Raji (cell line): ENCODE measurements around the gene EMC8.

ENCODE experiments used
- POLR2A ChIP-seq: IDR thresholded peaks from 2 replicates; pipeline ENCODE4 v1.6.1; 2011; ENCODE audit warnings: low read depth, low read length, control low read depth; ENCODE audit not compliant: insufficient read depth

Gene EMC8

GRCh38 chr16:85746460-85747215 lies 52.7 kb downstream of the EMC8 start:
- TF ChIP-seq POLR2A = no peak

- no peak for TF ChIP-seq POLR2A
Observed at GRCh38 chr16:85738923-85739715, 60.2 kb downstream of the EMC8 start.

GRCh38 chr16:85736921-85737320 lies 62.4 kb downstream of the EMC8 start:
- TF ChIP-seq POLR2A = no peak

GRCh38 chr16:85735946-85736345 lies 63.4 kb downstream of the EMC8 start:
- no peak for TF ChIP-seq POLR2A

- no peak for TF ChIP-seq POLR2A
Observed at GRCh38 chr16:85735225-85735635, 64.1 kb downstream of the EMC8 start.

- TF ChIP-seq POLR2A = no peak
Observed at GRCh38 chr16:85734311-85735017, 64.9 kb downstream of the EMC8 start.

- no peak for TF ChIP-seq POLR2A
Observed at GRCh38 chr16:85733839-85734170, 65.5 kb downstream of the EMC8 start.

GRCh38 chr16:85733155-85733838 lies 66.0 kb downstream of the EMC8 start:
- no peak for TF ChIP-seq POLR2A

GRCh38 chr16:85731179-85731578 lies 68.2 kb downstream of the EMC8 start:
- TF ChIP-seq POLR2A = no peak

- TF ChIP-seq POLR2A = no peak
Observed at GRCh38 chr16:85730186-85730465, 69.2 kb downstream of the EMC8 start.

- TF ChIP-seq POLR2A = no peak
Observed at GRCh38 chr16:85729452-85730185, 69.7 kb downstream of the EMC8 start.

GRCh38 chr16:85728879-85729278 lies 70.5 kb downstream of the EMC8 start:
- TF ChIP-seq POLR2A = no peak
